Body of pancreas (tissue), 4 donors: ENCODE results near the gene HCST. TPM values are rescaled to one million over a fixed set of nuclear protein-coding genes. Genes with fewer than 3 reads are reported as not detected.

ENCODE experiments used
- ATAC-seq: fragments of 150-250 bp; one replicate; pipeline ENCODE4 v1.9.1; 2016
- DNase-seq, 4 donors: peaks; one replicate each; pipeline ENCODE4 v3.0.0-alpha.2; 2019
- H3K27ac ChIP-seq, 4 donors: fragments of 200-600 bp; sonication (generic); 1 replicate in 3 of 4; 2 replicates in 1 of 4; pipeline versions ENCODE4 v1.5.1 to v1.6.1; 2016 to 2019; ENCODE audit warnings: mild to moderate bottlenecking in 1 of 4, mixed read lengths in 1 of 4, moderate library complexity in 1 of 4
- H3K27me3 ChIP-seq, 2 donors: fragments of 200-600 bp; sonication (generic); one replicate each; pipeline ENCODE4 v1.6.0; 2016; ENCODE audit warnings: mild to moderate bottlenecking in 1 of 2
- H3K36me3 ChIP-seq, 2 donors: fragments of 200-600 bp; sonication (generic); replicated peaks in 1 of 2; 2 replicates each; pipeline ENCODE4 v1.5.1; 2016; ENCODE audit warnings: low read depth in 2 of 2; ENCODE audit not compliant: insufficient read depth in 1 of 2
- H3K4me1 ChIP-seq: fragments of 200-600 bp; sonication (generic); one replicate; pipeline ENCODE4 v1.6.0; 2016
- H3K4me3 ChIP-seq, 2 donors: fragments of 200-600 bp; sonication (generic); 1 replicate in 1 of 2; 2 replicates in 1 of 2; pipeline ENCODE4 v1.5.1; 2016 to 2019
- H3K9me3 ChIP-seq, 3 donors: fragments of 200-600 bp; sonication (generic); 1 replicate in 2 of 3; 2 replicates in 1 of 3; pipeline ENCODE4 v1.5.1; 2016
- POLR2A ChIP-seq, 3 donors: fragments of 450-650 bp; IDR thresholded peaks; one replicate each; pipeline ENCODE4 v1.6.1; 2016; ENCODE audit warnings: antibody characterized with exemption in 3 of 3, mild to moderate bottlenecking in 2 of 3
- WGBS, 2 donors: methylation state at CpG; one replicate each; pipeline ENCODE4 v1.1.5; 2017; 5-methylcytosine and 5-hydroxymethylcytosine counted together
- intact Hi-C: fragments of 100-400 bp; cut with DNase I; formaldehyde crosslinking; loops from one replicate; pipeline ENCODE4 v1.15.1; 2023
- total RNA-seq, 2 donors: library from RNA; depleted of rRNA; stranded (reverse); fragments of >200 nt; gene quantifications; one replicate each; pipeline ENCODE4 v1.1.0, GENCODE V29; 2016
- TF ChIP-seq, protein P1 (sequence below), 7 experiments: fragments of 450-650 bp in 4 of 7; fragments of 200-600 bp in 3 of 7; sonication (generic) in 3 of 7; IDR thresholded peaks; one replicate each; pipeline ENCODE4 v1.5.1; 2016 to 2019; ENCODE audit warnings: antibody characterized with exemption in 7 of 7

HCST gene
- total RNA-seq, 2 donors from 2014 or later: 5.2 TPM; not detected in 1

DNA sequence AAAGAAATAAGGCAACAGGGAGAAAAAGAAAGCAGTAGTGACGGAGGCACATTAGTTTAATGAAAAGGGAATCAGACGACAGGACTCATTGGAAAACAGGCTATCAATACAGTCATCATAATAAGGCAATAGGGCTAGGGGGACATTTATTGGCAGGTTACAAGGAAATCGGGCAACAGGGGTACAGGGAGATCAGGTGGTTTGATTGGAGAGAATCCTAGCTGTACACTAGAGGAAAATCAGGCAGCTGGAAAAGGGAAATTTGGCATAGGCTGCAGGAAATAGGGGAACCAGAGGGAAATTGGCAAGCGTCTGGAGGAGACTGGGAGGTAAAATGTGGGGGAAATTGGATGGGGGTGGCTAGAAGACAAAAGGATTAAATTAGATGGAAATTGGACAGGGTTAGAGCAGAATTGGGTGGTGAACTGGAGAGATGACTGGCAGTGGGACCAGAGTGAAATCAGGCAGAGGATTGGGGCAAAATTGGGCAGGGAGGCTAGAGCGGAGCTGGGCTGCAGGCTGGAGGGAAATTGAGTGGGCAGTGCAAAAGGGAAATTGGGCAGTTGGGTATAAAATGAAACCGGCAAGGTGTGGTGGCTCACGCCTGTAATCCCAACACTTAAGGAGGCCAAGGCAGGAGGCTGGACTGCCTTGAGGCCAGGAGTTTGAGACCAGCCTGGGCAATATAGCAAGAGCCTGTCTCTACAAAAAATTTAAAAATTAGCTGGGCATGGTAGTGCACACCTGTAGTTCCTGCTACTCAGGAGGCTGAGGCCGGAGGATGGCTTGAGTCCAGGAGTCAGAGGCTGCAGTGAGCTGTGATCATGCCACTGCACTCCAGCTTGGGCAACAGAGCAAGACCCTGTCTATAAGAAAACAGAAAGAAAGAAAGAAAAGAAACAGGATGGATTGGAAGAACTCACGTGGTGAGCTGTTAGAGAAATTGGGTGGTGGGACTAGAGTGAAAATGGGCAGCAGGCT, 41.3 kb downstream of the HCST start:
- no peaks in the 10 kb centered on the region for H3K27me3 ChIP-seq
- intact Hi-C loops: no loop called here
- 85 to 87% methylated on average over 9 of the region's 9 CpGs for WGBS, 2 donors
- TF ChIP-seq, protein P1, sequence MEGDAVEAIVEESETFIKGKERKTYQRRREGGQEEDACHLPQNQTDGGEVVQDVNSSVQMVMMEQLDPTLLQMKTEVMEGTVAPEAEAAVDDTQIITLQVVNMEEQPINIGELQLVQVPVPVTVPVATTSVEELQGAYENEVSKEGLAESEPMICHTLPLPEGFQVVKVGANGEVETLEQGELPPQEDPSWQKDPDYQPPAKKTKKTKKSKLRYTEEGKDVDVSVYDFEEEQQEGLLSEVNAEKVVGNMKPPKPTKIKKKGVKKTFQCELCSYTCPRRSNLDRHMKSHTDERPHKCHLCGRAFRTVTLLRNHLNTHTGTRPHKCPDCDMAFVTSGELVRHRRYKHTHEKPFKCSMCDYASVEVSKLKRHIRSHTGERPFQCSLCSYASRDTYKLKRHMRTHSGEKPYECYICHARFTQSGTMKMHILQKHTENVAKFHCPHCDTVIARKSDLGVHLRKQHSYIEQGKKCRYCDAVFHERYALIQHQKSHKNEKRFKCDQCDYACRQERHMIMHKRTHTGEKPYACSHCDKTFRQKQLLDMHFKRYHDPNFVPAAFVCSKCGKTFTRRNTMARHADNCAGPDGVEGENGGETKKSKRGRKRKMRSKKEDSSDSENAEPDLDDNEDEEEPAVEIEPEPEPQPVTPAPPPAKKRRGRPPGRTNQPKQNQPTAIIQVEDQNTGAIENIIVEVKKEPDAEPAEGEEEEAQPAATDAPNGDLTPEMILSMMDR (IDR thresholded peaks at IDR 0.05): no peak
- TF ChIP-seq POLR2A (IDR thresholded peaks at IDR 0.05): no peak
- H3K4me1 ChIP-seq: peaks cover 3% of the 10 kb centered on the region
- ATAC-seq (no peak), DNase-seq (no peak)
- no peaks in the 10 kb centered on the region for H3K36me3 ChIP-seq
- H3K9me3 ChIP-seq: no peaks in the 10 kb centered on the region
- H3K4me3 ChIP-seq: no peak overlapping the region
- H3K27ac ChIP-seq: no peak overlapping the region

DNA sequence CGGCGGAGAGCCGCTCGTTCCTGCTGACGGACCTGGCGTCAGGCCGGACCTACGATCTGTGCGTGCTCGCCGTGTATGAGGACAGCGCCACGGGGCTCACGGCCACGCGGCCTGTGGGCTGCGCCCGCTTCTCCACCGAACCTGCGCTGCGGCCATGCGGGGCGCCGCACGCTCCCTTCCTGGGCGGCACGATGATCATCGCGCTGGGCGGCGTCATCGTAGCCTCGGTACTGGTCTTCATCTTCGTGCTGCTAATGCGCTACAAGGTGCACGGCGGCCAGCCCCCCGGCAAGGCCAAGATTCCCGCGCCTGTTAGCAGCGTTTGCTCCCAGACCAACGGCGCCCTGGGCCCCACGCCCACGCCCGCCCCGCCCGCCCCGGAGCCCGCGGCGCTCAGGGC, 42.2 kb downstream of the HCST start:
- no peaks in the 10 kb centered on the region for H3K9me3 ChIP-seq
- H3K27ac ChIP-seq: no peak overlapping the region
- H3K4me1 ChIP-seq: no peaks in the 10 kb centered on the region
- intact Hi-C loops: no loop called here
- DNase-seq (no peak), ATAC-seq (no peak)
- H3K4me3 ChIP-seq: no peak overlapping the region
- TF ChIP-seq, protein P1 (IDR thresholded peaks at IDR 0.05): no peak
- TF ChIP-seq POLR2A (IDR thresholded peaks at IDR 0.05): no peak
- no peaks in the 10 kb centered on the region for H3K27me3 ChIP-seq
- WGBS, 2 donors: 82 to 92% methylated on average over 20 to 32 of the region's 52 CpGs
- no peaks in the 10 kb centered on the region for H3K36me3 ChIP-seq

DNA sequence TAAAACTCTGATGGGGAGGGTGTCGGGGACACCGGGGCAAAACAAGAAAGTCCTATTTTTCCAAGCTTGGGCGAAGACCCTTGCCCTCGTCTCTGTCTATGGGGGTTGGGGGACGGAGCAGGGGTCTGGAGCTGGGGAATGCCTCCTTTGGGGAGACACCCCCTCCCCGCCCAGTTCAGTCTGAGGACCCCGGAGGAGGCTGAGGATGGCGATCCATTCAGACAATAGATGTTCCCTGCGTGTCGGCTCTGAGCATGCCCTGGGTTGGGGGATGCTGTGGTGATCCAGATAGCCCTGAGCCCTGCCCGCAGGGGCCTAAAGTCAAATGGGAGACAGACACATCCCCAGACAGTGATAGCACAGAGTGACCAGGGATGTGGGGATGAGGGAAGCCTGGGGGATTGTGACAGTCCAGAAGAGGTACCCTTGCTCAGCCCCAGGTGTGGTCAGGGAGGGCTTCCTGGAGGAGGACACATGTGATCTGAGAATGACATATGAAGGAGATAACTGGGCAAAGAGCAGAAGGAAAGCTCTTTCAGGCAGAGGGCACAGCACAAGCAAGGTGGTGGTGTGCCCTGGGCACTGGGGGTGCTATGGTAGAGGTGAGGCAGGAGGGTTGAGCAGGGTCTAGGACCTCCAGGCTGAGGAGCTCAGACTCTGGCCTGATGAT, 42.9 kb downstream of the HCST start:
- Histone ChIP-seq H3K27me3 (no peaks in the 10 kb centered on the region), H3K9me3 (no peaks in the 10 kb centered on the region), H3K4me1 (no peaks in the 10 kb centered on the region), H3K36me3 (no peaks in the 10 kb centered on the region), H3K4me3 (no peak overlapping the region), H3K27ac (no peak overlapping the region)
- intact Hi-C loops: no loop called here
- WGBS, 2 donors: 86 to 88% methylated on average over 7 to 11 of the region's 11 CpGs
- TF ChIP-seq POLR2A (IDR thresholded peaks at IDR 0.05): no peak
- TF ChIP-seq, protein P1 (IDR thresholded peaks at IDR 0.05): no peak
- DNase-seq (no peak), ATAC-seq (no peak)

DNA sequence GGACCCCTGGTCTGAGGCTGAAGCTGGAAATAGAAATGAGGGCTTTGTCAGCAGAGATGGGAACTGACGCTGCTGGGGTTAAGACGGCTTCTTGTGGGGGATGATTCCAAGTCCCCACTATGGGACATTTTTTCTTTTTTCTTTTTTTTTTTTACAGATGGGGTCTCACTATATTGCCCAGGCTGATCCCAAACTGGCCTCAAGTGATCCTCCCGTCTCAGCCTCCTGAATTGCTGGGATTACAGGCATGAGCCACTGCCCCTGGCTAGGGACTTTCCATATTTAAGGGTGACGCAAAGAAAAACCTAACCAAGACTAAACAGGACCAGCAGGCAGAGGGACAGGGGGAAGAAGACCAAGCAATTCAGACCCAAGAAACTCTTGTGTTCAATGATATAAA, 43.9 kb downstream of the HCST start:
- DNase-seq: no peak
- Histone ChIP-seq H3K36me3 (no peaks in the 10 kb centered on the region), H3K4me3 (no peak overlapping the region), H3K27me3 (no peaks in the 10 kb centered on the region), H3K4me1 (no peaks in the 10 kb centered on the region), H3K9me3 (no peaks in the 10 kb centered on the region), H3K27ac (no peak overlapping the region)
- TF ChIP-seq, protein P1 (IDR thresholded peaks at IDR 0.05): no peak
- TF ChIP-seq POLR2A (IDR thresholded peaks at IDR 0.05): no peak
- 83 to 90% methylated on average over 4 of the region's 4 CpGs for WGBS, 2 donors
- intact Hi-C loops: no loop called here
- no peak for ATAC-seq
